Vagina (tissue), 2 donors: ENCODE measurements around the gene ARPC5L. TPM values are rescaled to one million over a fixed set of nuclear protein-coding genes. Genes with fewer than 3 reads are reported as not detected.

Experiments
- DNase-seq, 2 donors: peaks; one replicate each; pipeline ENCODE4 v3.0.0-alpha.2; 2017; ENCODE audit errors: extremely low spot score in 2 of 2
- H3K27ac ChIP-seq: fragments of 200-600 bp; sonication (generic); one replicate; pipeline ENCODE4 v1.5.1; 2019
- H3K27me3 ChIP-seq: fragments of 200-600 bp; sonication (generic); one replicate; pipeline ENCODE4 v1.5.1; 2019
- H3K36me3 ChIP-seq, 2 donors: fragments of 200-600 bp; sonication (generic); one replicate each; pipeline ENCODE4 v1.5.1; 2017 to 2019
- H3K4me1 ChIP-seq: fragments of 200-600 bp; sonication (generic); one replicate; pipeline ENCODE4 v1.5.1; 2019
- H3K4me3 ChIP-seq, 2 donors: fragments of 200-600 bp; sonication (generic); 1 replicate in 1 of 2; 2 replicates in 1 of 2; pipeline ENCODE4 v1.5.1; 2016 to 2019
- H3K9me3 ChIP-seq: fragments of 200-600 bp; sonication (generic); one replicate; pipeline ENCODE4 v1.5.1; 2019
- CTCF ChIP-seq, 3 experiments: fragments of 450-650 bp in 2 of 3; fragments of 200-600 bp in 1 of 3; sonication (generic) in 1 of 3; IDR thresholded peaks; one replicate each; pipeline ENCODE4 v1.5.1; 2017 to 2019; ENCODE audit warnings: antibody characterized with exemption in 3 of 3, mild to moderate bottlenecking in 2 of 3, moderate library complexity in 2 of 3
- POLR2A ChIP-seq, 2 donors: fragments of 450-650 bp; IDR thresholded peaks; one replicate each; pipeline ENCODE4 v1.6.1; 2017; ENCODE audit warnings: antibody characterized with exemption in 2 of 2, mild to moderate bottlenecking in 2 of 2, moderate library complexity in 2 of 2
- POLR2AphosphoS5 ChIP-seq, 2 donors: sonication (generic); formaldehyde crosslinking; IDR thresholded peaks; one replicate each; pipeline ENCODE4 v1.9.0; 2017; ENCODE audit warnings: antibody characterized with exemption in 2 of 2, mild to moderate bottlenecking in 2 of 2, low read depth in 1 of 2; ENCODE audit not compliant: insufficient read depth in 1 of 2
- intact Hi-C: fragments of 100-400 bp; cut with DNase I; formaldehyde crosslinking; loops from one replicate; pipeline ENCODE4 v1.15.1; 2023
- total RNA-seq: library from RNA; depleted of rRNA; stranded (reverse); fragments of >200 nt; gene quantifications from one replicate; pipeline ENCODE4 v1.2.3, GENCODE V29; 2016

The ARPC5L gene
- total RNA-seq, 1 donor from 2014 or later = 28.5 TPM

- H3K36me3 ChIP-seq = peaks cover 0 to 86% of the 10 kb centered on the region in 2 donors
Observed at GRCh38 chr9:124889006-124889405, 27.1 kb downstream of the ARPC5L start.

GRCh38 chr9:124890179-124890578, 28.2 kb downstream of the ARPC5L start:
- TF ChIP-seq POLR2AphosphoS5 (IDR thresholded peaks at IDR 0.05; ENCODE audit: insufficient read depth in 1 of 2, low read depth in 1 of 2) (no peak), POLR2A (IDR thresholded peaks at IDR 0.05) (no peak), CTCF (IDR thresholded peaks at IDR 0.05) (no peak)
- Histone ChIP-seq H3K27me3 (no peaks in the 10 kb centered on the region), H3K27ac (no peak overlapping the region), H3K9me3 (no peaks in the 10 kb centered on the region), H3K36me3 (peaks cover 0 to 80% of the 10 kb centered on the region in 2 donors), H3K4me3 (no peak overlapping the region), H3K4me1 (no peaks in the 10 kb centered on the region)
- intact Hi-C loops = no loop called here
- no peak for DNase-seq

More at GRCh38 chr9:124889006-124889405, 27.1 kb downstream of the ARPC5L start:
- Histone ChIP-seq H3K27ac (no peak overlapping the region), H3K9me3 (no peaks in the 10 kb centered on the region), H3K4me3 (no peak overlapping the region), H3K4me1 (no peaks in the 10 kb centered on the region), H3K27me3 (no peaks in the 10 kb centered on the region)
- no peak for TF ChIP-seq CTCF (IDR thresholded peaks at IDR 0.05)
- TF ChIP-seq POLR2A (IDR thresholded peaks at IDR 0.05) = no peak
- no peak for TF ChIP-seq POLR2AphosphoS5 (IDR thresholded peaks at IDR 0.05; ENCODE audit: insufficient read depth in 1 of 2, low read depth in 1 of 2)
- intact Hi-C loops = no loop called here
- no peak for DNase-seq

- no peak for DNase-seq
- Histone ChIP-seq H3K9me3 (no peaks in the 10 kb centered on the region), H3K27ac (no peak overlapping the region), H3K27me3 (no peaks in the 10 kb centered on the region), H3K4me1 (no peaks in the 10 kb centered on the region), H3K4me3 (no peak overlapping the region), H3K36me3 (peaks cover 0 to 59% of the 10 kb centered on the region in 2 donors)
- TF ChIP-seq POLR2AphosphoS5 (IDR thresholded peaks at IDR 0.05; ENCODE audit: insufficient read depth in 1 of 2, low read depth in 1 of 2) (no peak), CTCF (IDR thresholded peaks at IDR 0.05) (no peak), POLR2A (IDR thresholded peaks at IDR 0.05) (no peak)
- intact Hi-C loops = no loop called here
Observed at GRCh38 chr9:124894035-124894740, 32.3 kb downstream of the ARPC5L start.

- no peak for DNase-seq
- H3K36me3 ChIP-seq = peaks cover 0 to 58% of the 10 kb centered on the region in 2 donors
Observed at GRCh38 chr9:124894741-124895170, 32.8 kb downstream of the ARPC5L start.

More at GRCh38 chr9:124894741-124895170, 32.8 kb downstream of the ARPC5L start:
- H3K9me3 ChIP-seq = no peaks in the 10 kb centered on the region
- H3K27ac ChIP-seq = no peak overlapping the region
- no peaks in the 10 kb centered on the region for H3K4me1 ChIP-seq
- H3K4me3 ChIP-seq = no peak overlapping the region
- no peaks in the 10 kb centered on the region for H3K27me3 ChIP-seq
- intact Hi-C loops = no loop called here
- TF ChIP-seq CTCF (IDR thresholded peaks at IDR 0.05) (no peak), POLR2AphosphoS5 (IDR thresholded peaks at IDR 0.05; ENCODE audit: insufficient read depth in 1 of 2, low read depth in 1 of 2) (no peak), POLR2A (IDR thresholded peaks at IDR 0.05) (no peak)
